Measurements from ENCODE around the gene PRR15L.

- TF ChIP-seq ZNF114 (CRISPR knock-in tag; IDR thresholded peaks at IDR 0.05) (no peak), CTCF (conservative IDR thresholded peaks at IDR 0.05; ENCODE audit: low read depth in 2 of 2) (no peak), POLR2AphosphoS5 (IDR thresholded peaks at IDR 0.05; ENCODE audit: low read depth) (no peak), EZH2phosphoT487 (IDR thresholded peaks at IDR 0.05; ENCODE audit: unreplicated experiment) (no peak), STAT1 (IDR thresholded peaks at IDR 0.05; ENCODE audit: unreplicated experiment) (no peak), EZH2 (IDR thresholded peaks at IDR 0.05; ENCODE audit: low read depth, unreplicated experiment) (no peak), ZNF331 (CRISPR knock-in tag; IDR thresholded peaks at IDR 0.05; ENCODE audit: low read depth) (no peak), NANOG (IDR thresholded peaks at IDR 0.05; ENCODE audit: borderline replicate concordance) (no peak), JUNB (IDR thresholded peaks at IDR 0.05; ENCODE audit: unreplicated experiment) (no peak), REST (IDR thresholded peaks at IDR 0.05; ENCODE audit: unreplicated experiment) (no peak)
Observed at GRCh38 chr17:47956791-47957590, 692 bp downstream of the PRR15L start.
